Type B pancreatic cell (in vitro differentiated cells): ENCODE measurements around the gene S100G. TPM values are rescaled to one million over a fixed set of nuclear protein-coding genes. Genes with fewer than 3 reads are reported as not detected.

Experiments used
- DNase-seq: peaks from one replicate; pipeline ENCODE4 v3.0.0; 2021; ENCODE audit warnings: mixed read lengths; ENCODE audit not compliant: unreplicated experiment; ENCODE audit errors: extremely low spot score
- H3K27ac Mint-ChIP-seq: 2 replicates; pipeline ENCODE4 v1.8.0; 2021; ENCODE audit warnings: mild to moderate bottlenecking, mixed read lengths
- H3K27me3 Mint-ChIP-seq: 2 replicates; pipeline ENCODE4 v1.8.0; 2021; ENCODE audit warnings: mixed read lengths
- H3K36me3 Mint-ChIP-seq: 2 replicates; pipeline ENCODE4 v1.8.0; 2021; ENCODE audit warnings: mixed read lengths
- H3K4me1 Mint-ChIP-seq: one replicate; pipeline ENCODE4 v1.8.0; 2021; ENCODE audit warnings: mixed read lengths; ENCODE audit not compliant: unreplicated experiment
- H3K4me3 Mint-ChIP-seq: 2 replicates; pipeline ENCODE4 v1.8.0; 2021; ENCODE audit warnings: mild to moderate bottlenecking, mixed read lengths
- H3K9me3 Mint-ChIP-seq: 2 replicates; pipeline ENCODE4 v1.8.0; 2021; ENCODE audit warnings: mixed read lengths
- CTCF ChIP-seq: fragments of 200-600 bp; sonication (generic); conservative IDR thresholded peaks from 2 replicates; pipeline ENCODE4 v1.5.0; 2021; ENCODE audit warnings: antibody characterized with exemption, mild to moderate bottlenecking
- total RNA-seq: library from RNA; stranded (reverse); gene quantifications from 2 replicates; pipeline ENCODE4 v1.2.1, GENCODE V29; 2021; ENCODE audit warnings: low replicate concordance

Gene S100G
- total RNA-seq, 1 donor from 2014 or later: 5.5 TPM

DNA sequence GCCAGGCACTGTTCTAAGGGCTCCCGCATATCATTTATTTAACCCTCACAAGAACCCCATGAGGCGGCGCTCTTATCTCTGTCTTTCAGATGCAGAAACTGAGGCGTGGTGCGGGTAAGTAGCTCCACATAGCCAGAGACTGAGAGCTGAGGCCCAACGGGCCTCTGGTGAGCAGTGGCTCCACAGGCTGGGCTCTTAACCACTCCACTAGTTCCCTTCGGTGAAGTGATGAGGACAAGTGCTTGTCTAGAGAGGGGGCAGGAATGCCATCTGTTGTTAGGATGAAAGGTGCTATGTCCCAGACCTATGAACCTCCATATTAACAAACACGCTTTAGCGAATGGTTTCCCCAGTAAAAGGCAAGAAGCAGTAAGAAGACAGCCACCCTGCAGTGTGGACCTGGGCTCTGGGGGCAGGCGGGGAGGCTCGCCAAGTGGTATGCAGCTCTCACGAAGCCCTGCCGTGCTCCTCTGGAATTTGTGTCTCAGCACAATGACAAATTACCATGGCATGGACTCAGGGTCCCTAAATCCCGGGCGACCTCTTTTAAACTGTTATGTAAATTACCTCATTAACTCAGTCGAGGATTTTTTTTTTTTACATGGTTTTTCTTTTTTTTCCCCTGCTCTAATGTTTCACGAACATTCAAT, 20.9 kb upstream of the S100G start:
- no peak for DNase-seq
- Mint-ChIP-seq H3K9me3 (no peaks in the 10 kb centered on the region), H3K4me1 (peaks cover 21% of the 10 kb centered on the region), H3K36me3 (peaks cover 33% of the 10 kb centered on the region), H3K4me3 (peak overlapping the region; percentile 23), H3K27ac (peak overlapping the region; percentile 47), H3K27me3 (no peaks in the 10 kb centered on the region)
- TF ChIP-seq CTCF: no peak

DNA sequence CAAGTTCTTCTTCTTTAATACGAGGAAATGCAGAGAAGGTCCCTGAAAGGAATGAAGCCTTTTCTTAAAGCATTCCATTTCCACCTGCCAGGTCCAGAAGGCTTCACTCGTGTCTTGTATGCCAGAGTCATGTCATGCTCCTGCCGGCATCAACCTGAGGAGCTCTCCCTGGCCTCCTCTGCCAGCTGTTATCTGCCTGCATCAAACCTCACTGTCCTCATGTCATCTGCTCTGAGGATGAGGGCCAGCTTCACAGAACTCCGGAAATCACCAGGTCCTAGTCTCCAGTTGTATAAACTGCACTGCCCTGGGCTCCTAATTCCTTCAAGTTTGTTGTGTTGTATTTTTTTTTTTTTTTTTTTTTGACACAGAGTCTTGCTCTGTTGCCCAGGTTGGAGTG, 20.0 kb upstream of the S100G start:
- H3K27ac Mint-ChIP-seq: peak overlapping the region; percentile 0
- H3K4me1 Mint-ChIP-seq: peaks cover 24% of the 10 kb centered on the region
- DNase-seq: no peak
- H3K36me3 Mint-ChIP-seq: peaks cover 30% of the 10 kb centered on the region
- no peaks in the 10 kb centered on the region for H3K9me3 Mint-ChIP-seq
- no peak for TF ChIP-seq CTCF
- no peaks in the 10 kb centered on the region for H3K27me3 Mint-ChIP-seq
- H3K4me3 Mint-ChIP-seq: no peak overlapping the region

GRCh38 chrX:16633754-16634153, 16.2 kb upstream of the S100G start:
- no peak for TF ChIP-seq CTCF
- Mint-ChIP-seq H3K4me3 (no peak overlapping the region), H3K9me3 (no peaks in the 10 kb centered on the region), H3K36me3 (peaks cover 26% of the 10 kb centered on the region), H3K4me1 (peaks cover 20% of the 10 kb centered on the region), H3K27me3 (no peaks in the 10 kb centered on the region), H3K27ac (no peak overlapping the region)
- DNase-seq: no peak

DNA sequence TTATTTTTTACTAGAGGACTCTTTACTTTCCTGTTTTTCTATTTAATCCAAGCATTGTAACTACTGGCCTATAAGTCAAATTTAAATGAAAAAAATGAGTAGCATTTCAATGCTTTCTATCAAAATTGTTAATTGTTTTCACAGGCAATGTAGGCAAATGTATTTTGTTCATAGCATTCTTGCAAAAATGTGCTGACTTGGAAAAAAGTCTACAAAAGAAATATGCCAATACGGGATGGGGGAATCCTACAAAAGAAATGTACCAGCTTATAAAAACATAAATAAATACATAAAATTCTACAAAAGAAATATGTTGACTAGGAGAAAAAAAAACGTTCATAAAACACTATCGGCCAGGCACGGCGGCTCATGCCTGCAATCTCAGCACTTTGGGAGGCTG, 14.9 kb upstream of the S100G start:
- no peaks in the 10 kb centered on the region for H3K9me3 Mint-ChIP-seq
- H3K27me3 Mint-ChIP-seq: no peaks in the 10 kb centered on the region
- H3K4me3 Mint-ChIP-seq: no peak overlapping the region
- H3K27ac Mint-ChIP-seq: no peak overlapping the region
- peaks cover 28% of the 10 kb centered on the region for H3K36me3 Mint-ChIP-seq
- TF ChIP-seq CTCF: no peak
- H3K4me1 Mint-ChIP-seq: peaks cover 8% of the 10 kb centered on the region
- DNase-seq: no peak

GRCh38 chrX:16635596-16635995, 14.4 kb upstream of the S100G start:
- H3K9me3 Mint-ChIP-seq: peaks cover 1% of the 10 kb centered on the region
- no peak overlapping the region for H3K27ac Mint-ChIP-seq
- no peak for TF ChIP-seq CTCF
- peaks cover 9% of the 10 kb centered on the region for H3K4me1 Mint-ChIP-seq
- no peak for DNase-seq
- peaks cover 33% of the 10 kb centered on the region for H3K36me3 Mint-ChIP-seq
- no peak overlapping the region for H3K4me3 Mint-ChIP-seq
- no peaks in the 10 kb centered on the region for H3K27me3 Mint-ChIP-seq
